GM12864 (cell line): Measurements from ENCODE around the gene SIPA1L2.

ENCODE experiments used
- DNase-seq: peaks from one replicate; pipeline ENCODE4 v3.0.0-alpha.2; 2011; ENCODE audit warnings: low read depth
- H3K4me3 ChIP-seq: 2 replicates; pipeline ENCODE4 v1.5.1; 2011; ENCODE audit warnings: mild to moderate bottlenecking, low read depth, low read length, control low read depth
- CTCF ChIP-seq: IDR thresholded peaks from 2 replicates; pipeline ENCODE4 v1.5.1; 2011; ENCODE audit warnings: low read depth, mild to moderate bottlenecking, moderate library complexity, low read length, control low read depth, inconsistent platforms; ENCODE audit errors: missing control alignments

The SIPA1L2 gene

GRCh38 chr1:232625319-232625868 is 4.5 kb downstream of the SIPA1L2 start:
- TF ChIP-seq CTCF, result no peak
- H3K4me3 ChIP-seq, result no peak overlapping the region
- DNase-seq, result no peak

GRCh38 chr1:232624546-232625281 is 5.2 kb downstream of the SIPA1L2 start:
- H3K4me3 ChIP-seq, result no peak overlapping the region
- DNase-seq, result no peak
- TF ChIP-seq CTCF, result no peak

- no peak for TF ChIP-seq CTCF
Observed at GRCh38 chr1:232622981-232623380, 7.0 kb downstream of the SIPA1L2 start.

GRCh38 chr1:232622378-232622777 is 7.6 kb downstream of the SIPA1L2 start:
- no peak overlapping the region for H3K4me3 ChIP-seq
- no peak for TF ChIP-seq CTCF
- no peak for DNase-seq

More at GRCh38 chr1:232622981-232623380, 7.0 kb downstream of the SIPA1L2 start:
- DNase-seq, result no peak
- H3K4me3 ChIP-seq, result no peak overlapping the region

- DNase-seq, result no peak
- no peak for TF ChIP-seq CTCF
Observed at GRCh38 chr1:232621050-232621449, 8.9 kb downstream of the SIPA1L2 start.

GRCh38 chr1:232620356-232620969 is 9.5 kb downstream of the SIPA1L2 start:
- DNase-seq, result no peak
- no peak overlapping the region for H3K4me3 ChIP-seq
- no peak for TF ChIP-seq CTCF

More at GRCh38 chr1:232621050-232621449, 8.9 kb downstream of the SIPA1L2 start:
- H3K4me3 ChIP-seq, result no peak overlapping the region
